Coronary artery (tissue), 2 donors: ENCODE data around the gene RNF115.
"Not testable (repeated sequence)": the region's sequence is repeated elsewhere in the genome, so short reads cannot be mapped to it uniquely, and the experiment has no call there.

Source experiments
- DNase-seq: peaks from one replicate; pipeline ENCODE4 v3.0.0-alpha.2; 2017; ENCODE audit warnings: low spot score
- H3K27ac ChIP-seq, 2 donors: fragments of 200-600 bp; sonication (generic); one replicate each; pipeline ENCODE4 v1.5.1; 2016 to 2019
- H3K4me3 ChIP-seq: fragments of 200-600 bp; sonication (generic); 2 replicates; pipeline ENCODE4 v1.5.1; 2016; ENCODE audit warnings: mild to moderate bottlenecking, moderate library complexity
- TF ChIP-seq, protein P1 (sequence below): fragments of 200-600 bp; sonication (generic); IDR thresholded peaks from one replicate; pipeline ENCODE4 v1.5.1; 2019; ENCODE audit warnings: antibody characterized with exemption

The RNF115 gene

DNA sequence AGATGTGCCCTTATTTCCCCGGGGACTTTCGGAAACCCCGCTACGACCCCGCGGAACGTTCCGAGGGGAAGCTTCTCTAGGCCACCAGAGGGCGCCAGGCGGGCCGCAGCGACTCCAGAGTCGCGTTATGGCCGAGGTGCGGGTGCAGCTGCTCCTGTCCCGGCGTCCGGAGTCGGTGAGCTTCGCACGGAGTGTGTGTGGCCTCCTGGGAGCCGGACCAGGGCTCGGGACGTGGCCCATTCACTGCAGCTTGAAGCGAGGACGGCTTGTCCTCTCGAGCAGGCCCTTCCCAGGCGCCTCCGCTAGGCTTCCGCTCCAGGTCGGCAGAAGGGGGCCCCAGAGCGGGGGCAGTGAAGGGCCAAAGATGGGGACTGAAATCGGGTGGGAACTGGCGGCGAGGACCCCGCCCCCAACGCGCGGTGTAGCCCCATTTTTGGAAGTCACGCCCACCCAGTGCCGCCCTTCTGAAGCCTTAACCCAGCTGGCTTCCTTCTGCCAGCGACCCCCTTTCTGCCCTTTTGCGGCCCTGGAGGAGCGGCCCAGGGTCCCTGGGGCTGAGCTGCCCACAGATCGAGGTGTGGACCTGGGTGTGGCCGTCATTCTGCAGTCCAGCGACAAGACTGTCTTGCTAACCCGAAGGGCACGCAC, 21.7 kb upstream of the RNF115 start, which contains the start of gene NUDT17:
Gene NUDT17, plus strand, starts transcription at position 117 of the 648 bp plus-strand sequence. Its CDS starts 11 bp downstream, at position 128.
- Histone ChIP-seq H3K4me3 (peak within 1 kb of the TSS; percentile 69), H3K27ac (peak within 1 kb of the TSS; percentile 67 to 84)
- peak; percentile 87 for DNase-seq
- TF ChIP-seq, protein P1, sequence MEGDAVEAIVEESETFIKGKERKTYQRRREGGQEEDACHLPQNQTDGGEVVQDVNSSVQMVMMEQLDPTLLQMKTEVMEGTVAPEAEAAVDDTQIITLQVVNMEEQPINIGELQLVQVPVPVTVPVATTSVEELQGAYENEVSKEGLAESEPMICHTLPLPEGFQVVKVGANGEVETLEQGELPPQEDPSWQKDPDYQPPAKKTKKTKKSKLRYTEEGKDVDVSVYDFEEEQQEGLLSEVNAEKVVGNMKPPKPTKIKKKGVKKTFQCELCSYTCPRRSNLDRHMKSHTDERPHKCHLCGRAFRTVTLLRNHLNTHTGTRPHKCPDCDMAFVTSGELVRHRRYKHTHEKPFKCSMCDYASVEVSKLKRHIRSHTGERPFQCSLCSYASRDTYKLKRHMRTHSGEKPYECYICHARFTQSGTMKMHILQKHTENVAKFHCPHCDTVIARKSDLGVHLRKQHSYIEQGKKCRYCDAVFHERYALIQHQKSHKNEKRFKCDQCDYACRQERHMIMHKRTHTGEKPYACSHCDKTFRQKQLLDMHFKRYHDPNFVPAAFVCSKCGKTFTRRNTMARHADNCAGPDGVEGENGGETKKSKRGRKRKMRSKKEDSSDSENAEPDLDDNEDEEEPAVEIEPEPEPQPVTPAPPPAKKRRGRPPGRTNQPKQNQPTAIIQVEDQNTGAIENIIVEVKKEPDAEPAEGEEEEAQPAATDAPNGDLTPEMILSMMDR, result peak; percentile 85

DNA sequence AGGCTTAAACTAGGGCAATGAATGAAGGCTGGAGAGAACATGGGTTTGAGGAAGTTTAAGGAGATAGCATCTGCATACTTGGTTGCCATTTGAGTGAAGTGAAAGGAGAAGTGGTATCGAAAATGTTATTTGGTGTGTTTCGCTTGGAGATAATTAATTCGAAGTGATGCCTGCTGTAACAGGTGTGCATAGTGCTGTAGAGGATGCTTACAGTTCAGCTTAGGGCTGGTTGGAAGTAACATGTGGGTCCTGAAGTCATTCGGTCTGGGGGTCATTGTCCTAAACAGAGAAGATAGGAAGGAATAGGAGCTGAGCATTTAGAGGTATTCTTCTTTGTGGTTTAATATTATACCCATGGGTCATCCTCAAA, 21.2 kb upstream of the RNF115 start:
- TF ChIP-seq, protein P1, result no peak
- no peak for DNase-seq
- H3K27ac ChIP-seq, result peak overlapping the region; percentile 67 to 84
- H3K4me3 ChIP-seq, result peak overlapping the region; percentile 69

DNA sequence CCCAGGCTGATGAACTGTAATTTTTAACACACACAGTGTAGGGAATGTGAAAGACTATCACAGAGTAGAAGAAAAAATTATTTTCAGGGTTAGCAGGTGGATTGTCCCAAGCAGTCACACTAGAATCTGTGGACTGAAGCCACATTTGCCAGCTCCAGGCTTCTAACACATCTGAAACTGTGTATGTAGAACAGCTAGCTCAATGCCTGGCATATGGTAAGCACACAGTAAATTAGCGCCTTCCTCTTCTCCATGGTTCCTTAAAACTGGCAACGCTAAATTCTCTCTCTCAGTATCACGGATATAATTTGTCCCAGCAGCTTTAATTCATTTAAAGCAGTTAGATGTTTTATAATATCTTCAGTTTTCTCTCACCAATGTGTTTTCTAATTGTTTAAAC, 19.1 kb upstream of the RNF115 start:
- no peak for DNase-seq
- Histone ChIP-seq H3K27ac (no peak overlapping the region), H3K4me3 (no peak overlapping the region)
- TF ChIP-seq, protein P1, result no peak

DNA sequence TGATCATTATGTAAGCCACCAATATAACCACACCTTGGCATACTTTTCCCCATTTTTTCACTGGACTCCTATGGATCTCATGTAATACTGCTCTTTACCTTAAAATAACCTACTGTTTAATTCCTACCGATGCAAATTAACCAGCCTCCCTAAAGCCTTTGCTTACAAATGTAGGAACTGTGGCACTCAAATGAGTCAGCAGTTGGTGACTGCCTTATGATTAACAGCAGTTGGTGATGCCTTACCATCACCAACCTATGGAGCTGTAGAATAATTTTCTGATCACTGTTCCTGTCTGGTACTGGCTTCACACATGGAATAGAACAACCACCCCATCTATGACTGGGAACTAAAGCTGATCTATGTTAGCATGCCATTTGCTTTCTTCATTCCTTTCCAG, 13.8 kb upstream of the RNF115 start:
- Histone ChIP-seq H3K4me3 (no peak overlapping the region), H3K27ac (no peak overlapping the region)
- TF ChIP-seq, protein P1, result no peak
- DNase-seq, result no peak

DNA sequence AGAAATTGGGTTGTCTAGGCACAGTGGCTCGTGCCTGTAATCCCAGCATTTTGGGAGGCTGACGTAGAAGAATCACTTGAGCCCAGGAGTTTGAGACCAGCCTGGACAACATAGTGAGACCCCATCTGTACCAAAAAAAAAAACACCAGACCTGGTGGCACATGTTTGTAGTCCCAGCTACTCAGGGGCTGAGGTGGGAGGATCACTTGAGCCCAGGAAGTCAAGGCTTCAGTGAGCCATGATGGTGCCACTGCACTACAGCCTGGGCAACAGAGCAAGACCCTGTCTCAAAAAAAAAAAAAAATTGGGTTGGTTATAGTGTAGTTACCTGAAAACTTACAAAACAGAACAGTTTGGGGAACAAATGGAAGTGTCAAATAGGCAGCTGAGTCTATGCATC, 6.9 kb upstream of the RNF115 start:
- not testable (repeated sequence) for H3K27ac ChIP-seq, DNase-seq, H3K4me3 ChIP-seq

DNA sequence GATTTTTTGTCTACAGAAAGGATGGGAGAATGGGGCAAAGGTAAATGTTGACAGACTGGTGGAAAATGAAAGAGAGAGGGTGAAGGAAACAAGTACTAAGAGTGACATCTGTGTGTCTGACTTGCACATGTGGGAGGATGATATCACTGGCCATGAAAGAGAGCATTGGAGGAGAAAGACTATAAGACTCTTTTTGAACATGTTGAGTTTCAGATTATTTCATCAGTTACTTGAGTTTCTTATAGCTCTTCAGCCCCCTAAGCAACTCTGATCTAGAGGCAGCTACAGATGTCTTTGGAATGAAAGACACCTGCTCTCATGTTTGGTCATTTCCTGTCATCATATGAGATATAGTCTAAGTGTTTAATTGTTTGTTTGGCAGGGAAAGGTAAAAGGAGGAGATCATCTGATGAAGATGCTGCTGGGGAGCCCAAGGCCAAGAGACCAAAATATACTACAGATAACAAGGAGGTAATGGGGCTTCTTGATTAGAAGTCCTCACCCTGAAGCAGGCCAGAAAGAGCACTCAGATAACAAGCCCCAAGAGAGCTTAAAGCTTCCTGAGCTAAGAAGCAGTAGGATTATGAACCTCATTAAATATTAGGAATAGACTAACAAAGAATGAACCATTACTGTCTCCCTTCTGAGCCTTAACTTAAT, 4.6 kb upstream of the RNF115 start:
- TF ChIP-seq, protein P1, result no peak
- Histone ChIP-seq H3K4me3 (no peak overlapping the region), H3K27ac (no peak overlapping the region)
- no peak for DNase-seq

DNA sequence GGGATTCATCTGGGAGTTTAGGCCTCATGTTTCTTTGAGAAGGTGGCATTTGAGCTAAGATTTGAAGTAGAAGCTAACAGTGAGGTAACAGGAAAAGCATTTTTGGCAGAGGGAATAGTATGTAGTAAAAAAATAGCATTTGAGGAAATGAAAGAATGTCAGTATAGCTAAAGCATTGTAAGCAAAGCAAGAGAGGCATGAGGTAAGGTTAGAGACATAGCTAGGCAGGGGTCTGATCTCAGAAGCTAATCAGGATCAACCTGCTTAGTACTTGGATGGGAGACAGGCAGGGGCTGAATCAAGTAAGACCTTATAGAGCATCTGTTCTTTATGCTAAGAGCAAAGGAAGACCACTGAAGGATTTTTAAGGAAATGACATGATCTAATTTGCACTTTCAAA, 4.1 kb upstream of the RNF115 start:
- Histone ChIP-seq H3K4me3 (no peak overlapping the region), H3K27ac (no peak overlapping the region)
- no peak for DNase-seq
- TF ChIP-seq, protein P1, result no peak
